ENCODE measurements around the gene ALG1L2.
"Not testable (repeated sequence)": the region's sequence is repeated elsewhere in the genome, so short reads cannot be mapped to it uniquely, and the experiment has no call there.

GRCh38 chr3:130086628-130087027 lies 5.0 kb downstream of the ALG1L2 start:
- not testable (repeated sequence) for TF ChIP-seq CTCF (IDR thresholded peaks at IDR 0.05; ENCODE audit: insufficient read depth, low read length, poor library complexity, severe bottlenecking); EZH2phosphoT487 (conservative IDR thresholded peaks at IDR 0.05; ENCODE audit: low read length)
